IMR-90 (cell line): ENCODE measurements around the gene LATS2. TPM values are rescaled to one million over a fixed set of nuclear protein-coding genes. Genes with fewer than 3 reads are reported as not detected.
A peak's percentile ranks its signal among the peaks of the same experiment; 100 is the strongest.

ENCODE experiments used
- ATAC-seq: fragments of 200-7000 bp; cut with Tn5 transposase; 2 replicates; pipeline ENCODE4 v1.9.1; 2020; ENCODE audit warnings: low read depth, mild to moderate bottlenecking, moderate library complexity
- BruUV-seq: library from RNA; stranded (reverse); fragments of 400-500 nt; replicated peaks from 2 replicates; lab custom pipeline; 2021; lab: Mats Ljungman, UMichigan
- CTCF ChIA-PET: fragments of 300-600 bp; formaldehyde crosslinking; extraction: SDS; loops from one replicate; lab custom pipeline; 2021; ENCODE audit warnings: antibody characterized with exemption; lab: Yijun Ruan, JAX
- POLR2A ChIA-PET: fragments of 300-600 bp; sonication (Branson Sonifier 250); formaldehyde crosslinking; loops from one replicate; lab custom pipeline; 2022; ENCODE audit warnings: antibody characterized with exemption; ENCODE audit not compliant: unreplicated experiment; lab: Charles Lee
- DNase-seq: peaks from one replicate; pipeline ENCODE4 v3.0.0; 2013
- H2AFZ ChIP-seq: replicated peaks from 2 replicates; pipeline ENCODE3; 2013; ENCODE audit warnings: low read length, mild to moderate bottlenecking; ENCODE audit not compliant: poor library complexity
- H2AK5ac ChIP-seq: 2 replicates; pipeline ENCODE4 v1.6.1; 2013; ENCODE audit warnings: low read depth, low read length, inconsistent platforms
- H2AK9ac ChIP-seq: replicated peaks from 2 replicates; pipeline ENCODE3; 2013; ENCODE audit warnings: mild to moderate bottlenecking, low read depth, low read length, moderate library complexity; ENCODE audit not compliant: poor library complexity
- H2BK120ac ChIP-seq: 2 replicates; pipeline ENCODE4 v1.6.1; 2013; ENCODE audit warnings: low read depth, low read length, inconsistent platforms
- H2BK15ac ChIP-seq: 3 replicates; pipeline ENCODE4 v1.6.1; 2013; ENCODE audit warnings: low read depth, low read length, inconsistent platforms
- H2BK20ac ChIP-seq: 2 replicates; pipeline ENCODE4 v1.6.1; 2013; ENCODE audit warnings: low read depth, mild to moderate bottlenecking, inconsistent platforms, low read length, moderate library complexity
- H2BK5ac ChIP-seq: 2 replicates; pipeline ENCODE4 v1.6.1; 2013; ENCODE audit warnings: mild to moderate bottlenecking, low read depth, low read length, inconsistent platforms; ENCODE audit not compliant: poor library complexity, severe bottlenecking
- H3K14ac ChIP-seq: replicated peaks from 2 replicates; pipeline ENCODE4 v1.6.1; 2013; ENCODE audit warnings: low read depth, low read length, inconsistent platforms
- H3K18ac ChIP-seq: 2 replicates; pipeline ENCODE4 v1.6.1; 2013; ENCODE audit warnings: low read depth, low read length, control low read depth
- H3K23ac ChIP-seq: 2 replicates; pipeline ENCODE4 v1.6.1; 2013; ENCODE audit warnings: low read depth, low read length, inconsistent platforms
- H3K27ac ChIP-seq: 2 replicates; pipeline ENCODE4 v1.5.1; 2013; ENCODE audit warnings: mild to moderate bottlenecking, control low read depth, low read length; ENCODE audit not compliant: insufficient read depth
- H3K27me3 ChIP-seq: 2 replicates; pipeline ENCODE4 v1.6.1; 2013; ENCODE audit warnings: low read length; ENCODE audit not compliant: control insufficient read depth, insufficient read depth
- H3K36me3 ChIP-seq: 2 replicates; pipeline ENCODE4 v1.6.1; 2013; ENCODE audit warnings: low read length, mixed read lengths; ENCODE audit not compliant: control insufficient read depth, insufficient read depth
- H3K4ac ChIP-seq: 2 replicates; pipeline ENCODE4 v1.6.1; 2013; ENCODE audit warnings: low read depth, low read length, inconsistent platforms
- H3K4me1 ChIP-seq: 2 replicates; pipeline ENCODE4 v1.6.1; 2013; ENCODE audit warnings: low read length, mixed read lengths; ENCODE audit not compliant: control insufficient read depth, insufficient read depth
- H3K4me2 ChIP-seq: 2 replicates; pipeline ENCODE4 v1.6.1; 2013; ENCODE audit warnings: low read depth, mild to moderate bottlenecking, control low read depth, low read length, moderate library complexity
- H3K4me3 ChIP-seq: 2 replicates; pipeline ENCODE4 v1.5.1; 2013; ENCODE audit warnings: low read depth, mild to moderate bottlenecking, control low read depth, low read length, moderate library complexity; ENCODE audit not compliant: insufficient read depth
- H3K56ac ChIP-seq: 2 replicates; pipeline ENCODE4 v1.6.1; 2013; ENCODE audit warnings: low read length, inconsistent platforms; ENCODE audit not compliant: insufficient read depth; ENCODE audit errors: extremely low read depth
- H3K79me1 ChIP-seq, 2 experiments: 2 replicates each; pipeline ENCODE4 v1.6.1; 2013; ENCODE audit warnings: low read length in 2 of 2, inconsistent platforms in 1 of 2, low read depth in 1 of 2
- H3K9ac ChIP-seq: 2 replicates; pipeline ENCODE4 v1.6.1; 2013; ENCODE audit warnings: low read depth, low read length, control low read depth
- H3K9me1 ChIP-seq: 2 replicates; pipeline ENCODE4 v1.6.1; 2013; ENCODE audit warnings: low read length, inconsistent platforms; ENCODE audit not compliant: insufficient read depth
- H3K9me3 ChIP-seq: 2 replicates; pipeline ENCODE4 v1.6.1; 2013; ENCODE audit warnings: low read length; ENCODE audit not compliant: control insufficient read depth, insufficient read depth
- H4K20me1 ChIP-seq: 2 replicates; pipeline ENCODE4 v1.6.1; 2013; ENCODE audit warnings: low read length, inconsistent platforms; ENCODE audit not compliant: insufficient read depth
- H4K5ac ChIP-seq: 2 replicates; pipeline ENCODE4 v1.6.1; 2013; ENCODE audit warnings: mild to moderate bottlenecking, low read depth, low read length, control low read depth
- H4K8ac ChIP-seq, 2 experiments: 2 replicates each; pipeline ENCODE4 v1.6.1; 2013; ENCODE audit warnings: low read depth in 2 of 2, low read length in 2 of 2, control low read depth in 1 of 2, inconsistent platforms in 1 of 2
- H4K91ac ChIP-seq: 2 replicates; pipeline ENCODE4 v1.6.1; 2013; ENCODE audit warnings: low read depth, low read length, inconsistent platforms; ENCODE audit not compliant: insufficient read depth
- POLR2A ChIP-seq: IDR thresholded peaks from 2 replicates; pipeline ENCODE4 v1.6.1; 2012; ENCODE audit warnings: mild to moderate bottlenecking, low read depth, low read length
- RAD21 ChIP-seq: IDR thresholded peaks from 2 replicates; pipeline ENCODE4 v1.6.1; 2012; ENCODE audit warnings: low read length, improper control_type of control experiment
- RFX5 ChIP-seq: IDR thresholded peaks from 2 replicates; pipeline ENCODE4 v1.8.0; 2012; ENCODE audit warnings: low read depth, mild to moderate bottlenecking, low read length, moderate library complexity
- SMC3 ChIP-seq: fragments of 150-350 bp; IDR thresholded peaks from 2 replicates; pipeline ENCODE4 v1.6.1; 2016; ENCODE audit warnings: low read depth, mild to moderate bottlenecking, antibody characterized with exemption, low read length, moderate library complexity
- WGBS, 2 experiments: methylation state at CpG; one replicate each; pipeline versions ENCODE4 v1.1.5 to v1.1.7; 2013; ENCODE audit warnings: missing lambda C conversion rate in 2 of 2; ENCODE audit not compliant: insufficient read length in 1 of 2; ENCODE audit errors: extremely low coverage in 2 of 2; 5-methylcytosine and 5-hydroxymethylcytosine counted together
- dilution Hi-C: fragments of 300-500 bp; cut with HindIII; formaldehyde crosslinking; loops from one replicate; pipeline ENCODE4 v1.14.3; 2018; ENCODE audit warnings: low sequenced_read_pairs; ENCODE audit not compliant: unreplicated experiment
- in situ Hi-C: fragments of 300-500 bp; cut with MboI; formaldehyde crosslinking; loops from 3 replicates; pipeline ENCODE4 v1.14.3; 2019; ENCODE audit warnings: low sequenced_read_pairs, inconsistent platforms, mixed read lengths
- intact Hi-C: fragments of 100-400 bp; cut with micrococcal nuclease; formaldehyde crosslinking; loops from 2 replicates; pipeline ENCODE4 v1.10.0; 2022
- polyA plus RNA-seq, 3 experiments: library from polyadenylated mRNA; depleted of rRNA; stranded (reverse); fragments of >200 nt; gene quantifications; 2 replicates each; pipeline ENCODE4 v1.2.3, GENCODE V29; 2012; ENCODE audit warnings: low replicate concordance in 1 of 3
- total RNA-seq: library from RNA; depleted of rRNA; stranded (reverse); fragments of >200 nt; gene quantifications from 2 replicates; pipeline ENCODE4 v1.2.3, GENCODE V29; 2012
- TF ChIP-seq, protein P1 (sequence below): conservative IDR thresholded peaks from 2 replicates; pipeline ENCODE4 v1.5.1; 2012; ENCODE audit warnings: mild to moderate bottlenecking, low read depth, low read length, improper control_type of control experiment

LATS2 gene
- total and polyA plus RNA-seq, 2 of the 4 experiments (the other 2 are of a cell fraction): 12.7 to 22.4 TPM

DNA sequence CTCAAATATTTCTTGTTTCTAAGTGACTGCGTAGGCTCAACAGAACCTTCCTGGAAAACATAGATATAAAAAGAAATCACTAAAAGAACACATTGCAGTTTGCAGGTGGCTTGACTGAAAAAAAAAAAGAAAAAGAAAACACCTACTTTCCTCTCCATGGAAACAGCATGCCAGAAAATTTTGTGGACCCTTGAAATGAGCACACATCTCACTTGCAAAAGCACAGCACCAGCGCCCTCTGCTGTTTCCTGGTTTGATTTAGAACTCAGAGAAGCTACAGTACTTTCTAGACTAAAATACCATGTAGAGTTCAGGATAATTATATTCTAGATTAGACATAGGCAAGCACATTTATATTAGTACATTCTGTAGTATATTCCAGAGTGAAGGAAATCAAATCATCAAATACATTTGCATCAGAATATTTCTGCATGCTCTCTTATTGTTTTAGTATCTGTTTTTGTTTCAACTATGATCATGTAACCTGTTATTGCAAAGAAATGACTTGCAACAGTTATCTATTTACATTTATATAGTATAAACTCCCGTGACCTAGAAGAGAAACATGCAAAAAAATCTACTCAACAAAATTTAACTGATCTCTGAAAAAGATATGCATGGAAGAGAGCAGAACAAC is 136.5 kb downstream of the LATS2 start:
- in situ Hi-C loops (loop anchor here (5.0 to 10.0 kb wide), 3 partner anchors 208 to 740 kb away; no protein-coding TSS in a partner anchor), intact Hi-C loops (loop anchor here (1.0 to 5.0 kb wide), 5 partner anchors 97 to 743 kb away; no protein-coding TSS in a partner anchor), dilution Hi-C loops (no loop called here)
- Histone ChIP-seq H2AK5ac (no peak overlapping the region), H3K56ac (no peak overlapping the region), H3K14ac (no peak overlapping the region), H2AK9ac (no peak overlapping the region), H3K27ac (no peak overlapping the region), H3K18ac (no peak overlapping the region), H2BK15ac (no peak overlapping the region), H2BK20ac (no peak overlapping the region), H2AFZ (no peak overlapping the region), H3K9me1 (no peaks in the 10 kb centered on the region), H3K79me1 (no peaks in the 10 kb centered on the region; a peak in 1 of 4 replicates), H4K5ac (no peak overlapping the region), H2BK5ac (no peak overlapping the region), H3K9me3 (no peaks in the 10 kb centered on the region), H4K8ac (no peak overlapping the region), H3K23ac (no peak overlapping the region), H3K4me1 (no peaks in the 10 kb centered on the region), H3K4ac (no peak overlapping the region), H4K91ac (no peak overlapping the region), H3K9ac (no peak overlapping the region), H3K36me3 (no peaks in the 10 kb centered on the region), H3K27me3 (0 out of 2 replicates have a peak, but pooled peaks cover 2% of the 10 kb centered on the region), H3K4me2 (no peak overlapping the region), H4K20me1 (no peaks in the 10 kb centered on the region), H2BK120ac (no peak overlapping the region), H3K4me3 (no peak overlapping the region)
- CTCF ChIA-PET: interaction anchor here (0.5 to 1.6 kb wide), 12 partner anchors 11 to 660 kb away, joined by 3 to 8 read pairs (median 5); partner anchors contain the start of gene IL17D
- ATAC-seq (peak; percentile 80), DNase-seq (peak; percentile 84)
- TF ChIP-seq RAD21 (peak; percentile 91), POLR2A (no peak), SMC3 (peak; percentile 92), RFX5 (peak; percentile 31; the same call in 1 of the 2 replicates)
- TF ChIP-seq, protein P1, sequence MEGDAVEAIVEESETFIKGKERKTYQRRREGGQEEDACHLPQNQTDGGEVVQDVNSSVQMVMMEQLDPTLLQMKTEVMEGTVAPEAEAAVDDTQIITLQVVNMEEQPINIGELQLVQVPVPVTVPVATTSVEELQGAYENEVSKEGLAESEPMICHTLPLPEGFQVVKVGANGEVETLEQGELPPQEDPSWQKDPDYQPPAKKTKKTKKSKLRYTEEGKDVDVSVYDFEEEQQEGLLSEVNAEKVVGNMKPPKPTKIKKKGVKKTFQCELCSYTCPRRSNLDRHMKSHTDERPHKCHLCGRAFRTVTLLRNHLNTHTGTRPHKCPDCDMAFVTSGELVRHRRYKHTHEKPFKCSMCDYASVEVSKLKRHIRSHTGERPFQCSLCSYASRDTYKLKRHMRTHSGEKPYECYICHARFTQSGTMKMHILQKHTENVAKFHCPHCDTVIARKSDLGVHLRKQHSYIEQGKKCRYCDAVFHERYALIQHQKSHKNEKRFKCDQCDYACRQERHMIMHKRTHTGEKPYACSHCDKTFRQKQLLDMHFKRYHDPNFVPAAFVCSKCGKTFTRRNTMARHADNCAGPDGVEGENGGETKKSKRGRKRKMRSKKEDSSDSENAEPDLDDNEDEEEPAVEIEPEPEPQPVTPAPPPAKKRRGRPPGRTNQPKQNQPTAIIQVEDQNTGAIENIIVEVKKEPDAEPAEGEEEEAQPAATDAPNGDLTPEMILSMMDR: peak; percentile 91
- no TSS peak for BruUV-seq
- POLR2A ChIA-PET: no interaction called here
- WGBS, 2 experiments: no CpG with 5 or more reads among the region's 3 CpGs
